Stimulated activated CD4-positive, alpha-beta T cell treated with anti-CD3 and anti-CD28 coated beads, Interleukin-4, amount 100 ng/mL, for 24 hours (primary cell): ENCODE results near the gene PDE4B.

Experiments
- DNase-seq: peaks from one replicate; pipeline ENCODE4 v3.0.0-alpha.2; 2020

The PDE4B gene

GRCh38 chr1:66326867-66327266, 534.2 kb downstream of the PDE4B start:
- DNase-seq: no peak

DNA sequence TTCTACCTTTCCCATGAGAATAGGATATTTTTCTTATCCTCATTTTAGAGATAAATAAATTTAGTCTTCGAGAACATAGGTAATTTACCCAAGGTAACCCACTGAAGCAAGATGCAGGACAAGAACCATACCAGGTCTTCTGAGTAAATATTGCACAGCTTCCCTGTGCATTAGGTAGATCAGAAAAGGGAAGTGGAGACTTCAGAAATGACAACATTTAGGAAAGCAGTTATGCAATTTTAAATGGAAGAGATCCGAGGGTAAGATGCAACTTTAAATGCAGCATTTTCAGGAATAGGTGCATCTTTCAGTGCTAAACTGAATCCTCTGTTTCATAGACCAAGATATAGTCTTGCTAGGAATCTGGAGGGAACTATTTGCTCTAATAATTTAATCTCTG, 534.9 kb downstream of the PDE4B start:
- DNase-seq: no peak

DNA sequence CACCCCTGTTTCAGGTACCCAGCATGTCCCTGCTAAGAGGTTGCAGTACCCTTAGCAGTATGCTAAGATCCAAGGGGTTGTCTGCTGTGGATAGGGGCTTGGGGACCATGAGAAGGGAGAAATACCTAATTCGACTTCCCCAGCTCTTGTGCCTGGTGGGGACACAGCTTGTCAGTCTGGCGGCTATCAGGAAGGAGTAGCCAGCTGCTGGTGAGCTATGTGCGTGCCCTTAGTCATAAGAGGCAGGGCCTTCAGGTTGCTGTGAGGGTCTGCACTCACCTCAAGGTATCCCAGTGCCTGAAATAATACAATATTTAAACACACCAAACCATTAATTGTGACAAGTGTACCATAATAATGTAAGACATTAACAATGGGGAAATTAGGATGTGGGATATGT, 536.2 kb downstream of the PDE4B start:
- no peak for DNase-seq

DNA sequence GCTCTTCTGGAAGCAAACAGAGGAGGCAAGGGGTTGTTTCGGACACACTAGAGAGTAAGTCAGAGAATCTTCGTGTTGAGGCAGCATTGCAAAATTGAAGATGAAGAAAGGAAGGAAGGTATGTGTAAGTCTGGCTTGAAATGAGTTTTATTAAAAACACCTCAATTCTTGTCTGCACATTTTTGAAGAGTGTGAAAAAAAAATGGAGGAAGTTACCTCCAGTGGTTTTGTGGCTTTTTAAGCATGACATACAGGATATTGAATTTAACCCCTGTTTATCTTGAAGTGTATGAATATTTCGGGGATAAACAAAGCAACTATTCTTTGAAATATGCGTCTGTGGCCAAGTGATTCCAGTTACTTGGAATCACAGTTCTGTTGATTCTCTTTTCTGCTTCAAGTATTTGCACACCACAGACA, 538.0 kb downstream of the PDE4B start:
- no peak for DNase-seq

DNA sequence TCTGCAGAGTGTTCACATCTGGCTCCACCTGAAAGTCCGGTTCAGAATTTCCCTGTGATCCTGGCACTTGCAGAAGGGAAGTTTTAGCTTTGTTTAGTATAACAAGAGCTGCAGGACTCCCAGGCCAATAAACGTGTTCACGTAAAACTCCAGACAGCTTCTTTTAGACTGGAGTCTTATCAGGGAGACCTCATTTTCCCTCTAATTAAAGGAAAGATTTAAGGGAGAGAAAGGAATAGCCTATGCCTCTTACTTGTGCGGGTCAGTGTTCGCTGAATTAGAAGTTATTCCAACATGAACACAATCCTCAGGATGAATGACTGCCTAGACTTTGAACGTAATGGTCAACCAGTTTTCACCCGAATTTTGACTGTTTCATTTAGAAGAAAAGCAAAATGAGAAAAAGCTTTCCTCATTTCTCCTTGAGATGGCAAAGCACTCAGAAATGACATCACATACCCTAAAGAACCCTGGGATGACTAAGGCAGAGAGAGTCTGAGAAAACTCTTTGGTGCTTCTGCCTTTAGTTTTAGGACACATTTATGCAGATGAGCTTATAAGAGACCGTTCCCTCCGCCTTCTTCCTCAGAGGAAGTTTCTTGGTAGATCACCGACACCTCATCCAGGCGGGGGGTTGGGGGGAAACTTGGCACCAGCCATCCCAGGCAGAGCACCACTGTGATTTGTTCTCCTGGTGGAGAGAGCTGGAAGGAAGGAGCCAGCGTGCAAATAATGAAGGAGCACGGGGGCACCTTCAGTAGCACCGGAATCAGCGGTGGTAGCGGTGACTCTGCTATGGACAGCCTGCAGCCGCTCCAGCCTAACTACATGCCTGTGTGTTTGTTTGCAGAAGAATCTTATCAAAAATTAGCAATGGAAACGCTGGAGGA, 539.2 kb downstream of the PDE4B start:
- peak; percentile 57 for DNase-seq

DNA sequence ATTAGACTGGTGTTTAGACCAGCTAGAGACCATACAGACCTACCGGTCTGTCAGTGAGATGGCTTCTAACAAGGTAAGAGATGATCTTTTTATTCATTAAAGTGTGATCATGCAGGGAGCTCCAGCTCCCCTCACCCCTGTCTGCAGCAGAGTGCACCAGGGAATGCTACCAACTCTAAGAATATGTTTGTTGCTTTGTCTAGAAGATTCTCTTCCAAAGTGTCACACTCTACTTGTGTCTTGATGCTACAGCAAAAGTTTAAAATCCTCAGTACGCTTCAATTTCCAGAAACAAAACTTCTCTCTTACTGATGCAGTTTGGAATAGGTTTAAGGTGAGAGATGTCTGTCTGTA, 539.8 kb downstream of the PDE4B start:
- no peak for DNase-seq

DNA sequence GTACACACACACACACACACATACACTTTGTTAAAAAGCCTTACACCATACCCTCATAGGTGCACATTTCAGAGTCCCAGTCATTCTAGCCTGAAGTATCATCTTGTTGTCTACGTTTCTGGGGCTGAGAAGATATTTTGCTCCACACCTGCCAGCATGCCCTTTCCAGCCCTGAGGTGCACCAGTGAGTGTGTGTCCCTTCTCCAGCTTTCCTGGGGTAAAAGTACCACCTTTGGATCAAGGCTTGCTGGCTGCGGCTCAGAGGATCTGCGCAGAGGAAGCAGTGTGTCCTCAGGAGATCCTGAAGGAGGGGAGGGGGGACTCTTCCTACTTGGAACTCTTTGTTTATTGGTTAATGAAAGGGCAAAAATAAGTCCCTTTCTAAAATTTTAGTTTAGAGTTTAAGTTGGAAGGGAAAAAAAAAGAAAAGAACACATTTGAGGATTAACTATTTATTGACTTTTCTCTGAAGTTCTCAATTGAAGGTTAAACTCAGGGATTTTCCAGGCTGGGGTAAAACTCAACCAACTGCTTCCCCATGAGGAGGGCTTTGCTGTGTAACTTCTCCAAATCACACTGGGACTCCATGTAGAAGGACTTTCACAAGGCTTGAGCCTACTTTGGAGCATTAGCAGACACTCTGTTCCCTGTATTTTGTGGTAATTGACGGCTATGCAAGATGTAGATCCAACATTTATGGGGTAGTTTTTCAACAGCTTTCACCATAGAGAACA, 540.9 kb downstream of the PDE4B start:
- DNase-seq: no peak

DNA sequence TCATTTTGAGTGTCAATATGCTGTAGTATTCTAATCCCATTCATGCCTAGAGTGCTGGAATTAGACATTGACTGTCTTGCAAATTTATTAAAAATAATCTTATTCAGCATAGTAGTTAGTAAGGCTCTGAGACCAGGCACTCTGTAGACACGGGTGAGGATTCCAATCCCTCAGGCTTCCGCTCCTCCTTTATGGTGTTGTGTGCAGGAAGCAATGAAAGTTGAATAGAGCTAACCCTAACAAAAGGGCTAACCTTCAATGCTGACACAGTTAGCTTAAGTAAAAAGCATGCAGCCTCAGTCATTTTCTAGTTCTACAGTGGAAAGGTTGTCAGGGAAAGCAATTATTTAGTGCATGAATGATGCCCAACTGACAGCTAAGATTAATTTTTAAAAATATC, 541.6 kb downstream of the PDE4B start:
- DNase-seq: no peak

DNA sequence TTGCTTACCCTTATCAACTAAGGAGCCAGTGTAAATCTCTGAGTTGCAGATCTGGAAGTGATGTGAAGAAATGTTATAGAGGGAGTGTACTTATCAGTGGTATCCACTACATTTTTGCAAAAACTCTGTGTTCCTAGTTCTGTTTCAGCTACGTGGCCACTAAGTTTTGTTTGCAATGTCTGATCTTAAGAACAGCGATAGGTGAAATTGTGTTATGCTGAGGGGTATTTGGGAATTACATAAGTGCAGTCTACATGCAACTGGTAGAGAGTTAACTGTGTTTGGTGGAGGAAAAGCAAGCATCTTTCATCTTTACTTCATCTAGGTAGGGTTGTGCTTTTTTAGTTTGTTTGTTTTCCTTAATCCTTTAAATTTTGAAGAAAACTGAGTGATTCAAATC, 542.4 kb downstream of the PDE4B start:
- DNase-seq: no peak

- peak; percentile 72 for DNase-seq
Observed at GRCh38 chr1:66335859-66336640, 543.4 kb downstream of the PDE4B start.

- DNase-seq: no peak
Observed at GRCh38 chr1:66336641-66336990, 543.9 kb downstream of the PDE4B start.

DNA sequence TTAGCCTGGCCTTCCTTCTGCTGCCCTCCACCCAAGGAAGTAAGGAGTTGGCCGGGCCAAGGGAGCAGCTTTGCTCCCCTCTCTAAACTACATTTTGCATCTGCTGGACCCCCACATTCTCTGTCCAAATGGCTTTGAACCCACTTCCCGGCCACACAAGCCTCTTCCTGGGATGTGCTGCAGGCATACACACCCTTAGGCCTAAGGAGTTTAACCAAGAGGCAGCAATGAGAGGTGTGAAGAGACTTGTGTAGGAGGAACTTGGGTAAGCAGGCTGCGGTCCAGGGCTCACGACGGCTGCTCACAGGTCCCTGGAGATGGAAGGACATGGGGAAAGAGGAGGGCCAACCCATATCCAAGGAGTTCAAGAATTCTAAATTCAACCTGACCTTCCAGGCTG, 544.6 kb downstream of the PDE4B start:
- DNase-seq: no peak

GRCh38 chr1:66339944-66340343, 547.2 kb downstream of the PDE4B start:
- no peak for DNase-seq

DNA sequence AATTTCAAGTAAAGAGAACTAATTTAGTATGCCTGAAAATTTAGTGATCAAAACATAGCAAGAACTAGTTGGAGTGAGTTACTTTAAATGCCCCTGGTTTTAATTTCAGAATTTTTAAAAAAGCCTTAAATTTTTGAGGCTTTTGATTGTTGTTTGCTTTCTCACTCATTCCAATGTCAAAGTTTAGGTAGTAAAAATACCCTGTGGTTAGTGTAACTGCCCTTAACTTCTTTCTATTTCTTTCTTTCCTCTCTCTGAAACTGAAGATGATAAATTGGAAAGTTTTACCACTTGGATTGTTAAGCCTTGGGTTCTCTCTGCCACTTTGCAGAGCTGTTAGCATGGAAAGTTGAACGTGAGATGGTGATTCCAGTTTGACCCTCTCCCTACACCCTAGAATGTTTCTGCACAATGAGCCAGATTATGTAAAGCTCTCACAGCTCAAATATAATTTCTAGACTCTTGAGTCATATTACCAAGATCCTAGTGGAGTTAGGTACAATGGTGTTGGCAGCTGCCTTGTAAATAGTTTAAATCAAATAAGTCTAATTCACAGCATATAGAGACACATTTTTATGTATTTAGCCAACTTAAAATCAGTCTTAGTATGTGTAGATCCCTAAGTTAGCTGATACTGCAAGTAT, 548.9 kb downstream of the PDE4B start:
- no peak for DNase-seq

GRCh38 chr1:66342707-66343106, 550.0 kb downstream of the PDE4B start:
- DNase-seq: no peak

GRCh38 chr1:66343569-66344325, 551.1 kb downstream of the PDE4B start:
- DNase-seq: no peak

- DNase-seq: no peak
Observed at GRCh38 chr1:66346057-66346795, 553.5 kb downstream of the PDE4B start.

DNA sequence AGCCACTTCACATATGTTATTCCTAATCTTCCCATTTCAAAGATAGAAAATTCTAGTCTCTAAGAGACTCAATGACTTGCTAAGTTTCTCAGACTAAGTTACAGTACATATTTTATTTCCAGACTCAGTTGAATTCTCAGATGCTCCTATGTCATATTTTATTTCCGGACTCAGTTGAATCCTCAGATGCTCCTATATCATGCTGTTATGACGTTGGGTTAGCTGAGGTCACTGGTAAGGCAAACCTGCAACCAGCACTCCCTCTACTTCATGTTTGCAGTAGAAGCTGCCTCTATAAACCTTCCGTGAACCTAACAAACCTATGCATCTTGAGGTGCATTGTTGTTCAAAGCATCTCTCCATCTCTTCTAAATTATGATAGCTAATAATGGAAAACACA, 554.2 kb downstream of the PDE4B start:
- DNase-seq: no peak

DNA sequence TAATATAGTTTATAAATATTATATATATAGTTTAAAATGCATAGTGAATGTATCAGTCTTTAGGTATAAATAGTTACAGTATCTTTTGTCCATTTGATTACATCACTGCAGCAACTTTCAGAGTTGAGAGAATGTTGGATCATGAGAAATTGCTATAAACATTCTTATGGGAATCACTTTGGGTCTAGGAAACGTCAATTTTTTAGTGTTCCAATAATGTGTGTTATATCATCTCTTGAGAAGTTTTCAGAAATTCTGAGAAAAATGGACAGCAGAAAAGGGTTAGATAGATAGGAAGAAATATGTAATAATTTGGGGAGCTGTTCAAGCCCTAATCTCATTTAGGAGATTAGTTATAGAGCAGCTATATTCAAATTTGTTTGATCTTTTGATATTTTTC, 556.1 kb downstream of the PDE4B start:
- no peak for DNase-seq

DNA sequence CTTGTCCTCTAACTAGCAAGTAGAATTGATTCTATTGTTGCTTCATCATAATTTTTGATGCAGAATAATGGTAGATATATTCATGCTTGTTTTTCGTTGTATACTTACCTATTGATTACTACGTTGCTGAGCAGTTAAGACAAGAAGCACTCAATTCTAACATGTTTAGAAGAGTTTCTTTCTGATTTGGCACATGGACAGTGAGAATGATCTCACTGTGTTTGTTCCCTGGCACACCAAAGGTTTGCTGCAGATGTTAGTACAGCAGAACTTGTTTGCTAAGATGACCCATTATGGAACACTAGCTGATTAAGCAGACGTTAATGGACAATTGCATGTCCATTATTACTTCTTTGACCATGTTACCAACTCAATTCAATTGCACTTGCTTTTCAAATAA, 556.5 kb downstream of the PDE4B start:
- DNase-seq: no peak

DNA sequence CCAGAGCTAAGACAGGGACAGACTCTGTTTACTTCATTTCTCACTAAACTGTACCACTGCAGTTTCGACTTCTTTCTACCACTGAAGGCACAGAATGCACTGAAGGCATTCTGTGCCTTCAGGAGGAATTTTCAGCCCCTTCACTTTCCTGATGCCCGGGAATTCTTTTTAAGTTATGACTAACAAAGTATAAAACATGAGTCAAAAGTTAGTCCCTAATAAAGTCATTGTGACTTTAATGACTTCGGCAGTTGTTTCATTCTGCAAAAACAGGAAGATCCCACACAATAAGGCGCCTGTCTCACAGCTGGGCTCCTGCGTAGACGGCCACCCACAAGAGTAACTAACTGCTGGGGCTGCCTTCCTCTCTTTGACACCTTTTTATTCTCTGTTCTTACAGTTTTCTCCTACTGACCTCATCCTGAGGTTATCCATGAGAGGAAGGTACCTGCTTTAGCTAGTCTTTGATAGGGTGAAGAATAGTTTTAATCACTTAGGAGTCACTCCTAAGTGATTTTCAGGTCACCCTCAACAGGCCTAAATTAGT, 557.4 kb downstream of the PDE4B start:
- peak; percentile 70 for DNase-seq
